ACHN (cell line): ENCODE measurements around the gene ALK.

ENCODE experiments used
- DNase-seq: peaks from one replicate; pipeline ENCODE4 v3.0.0-alpha.2; 2015
- in situ Hi-C: cut with HindIII; loops from 2 replicates; pipeline ENCODE4 v1.10.0; 2017; ENCODE audit warnings: low sequenced_read_pairs, low pct_ligation_motif_present, low pct_unique_long_range_greater_than_20kb

ALK gene

DNA sequence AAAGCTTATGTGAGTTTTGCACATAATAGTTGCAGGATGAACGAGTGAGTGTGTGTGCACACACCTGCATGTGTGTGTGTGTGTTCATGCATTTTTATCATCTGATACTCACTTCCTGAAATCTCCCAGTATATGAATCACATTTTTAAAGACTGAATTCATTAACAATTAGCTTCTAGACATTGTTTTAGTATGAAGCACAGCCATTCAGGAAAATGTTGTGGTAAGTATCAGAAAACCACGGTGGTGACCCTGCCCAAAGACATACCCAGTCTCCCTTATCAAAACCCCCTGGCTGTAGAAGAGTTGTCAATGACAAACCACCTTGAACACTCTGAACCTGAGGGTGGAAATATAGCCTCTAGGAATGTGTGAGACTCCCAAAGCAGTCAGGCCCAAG, 220.8 kb downstream of the ALK start:
- in situ Hi-C loops: no loop called here
- peak; percentile 12 for DNase-seq

DNA sequence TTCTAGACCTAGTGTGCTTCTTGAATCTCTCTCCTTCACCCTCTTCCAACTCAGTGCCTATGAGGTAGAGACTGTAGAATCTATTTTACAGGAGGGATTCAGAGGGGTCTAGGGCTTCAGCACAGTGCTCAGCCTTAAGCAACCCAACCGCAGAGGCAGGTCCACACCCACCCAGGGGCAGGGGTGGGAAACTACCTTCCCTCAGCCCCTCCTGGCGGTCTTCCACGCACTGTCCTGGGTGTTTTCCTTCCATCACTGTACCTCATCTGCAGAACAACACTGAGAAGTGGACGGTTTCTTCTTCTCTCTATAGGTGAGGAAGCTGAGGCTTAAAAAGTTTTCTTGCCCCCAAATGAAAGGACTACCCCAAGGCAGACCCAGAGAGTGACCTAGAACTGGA, 222.3 kb downstream of the ALK start:
- in situ Hi-C loops: no loop called here
- DNase-seq: no peak

DNA sequence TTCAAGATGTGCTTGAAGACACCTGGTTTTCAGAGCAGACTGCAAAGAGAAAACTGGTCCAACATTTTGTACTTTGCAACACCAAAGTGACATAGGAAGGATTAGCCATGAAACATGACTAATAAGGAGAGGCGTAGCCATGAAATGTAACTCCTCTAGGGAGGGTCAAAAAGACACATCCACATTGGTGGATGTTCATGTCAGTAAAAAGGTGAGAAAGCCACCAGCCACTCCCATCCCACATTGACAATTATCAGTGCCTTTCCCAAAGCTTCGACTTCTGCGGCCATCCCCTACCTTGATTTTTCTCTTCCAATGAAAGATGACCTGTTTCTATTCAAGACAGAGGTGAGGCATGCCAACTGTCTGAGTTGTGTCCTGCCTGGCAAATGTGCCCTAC, 223.2 kb downstream of the ALK start:
- in situ Hi-C loops: no loop called here
- no peak for DNase-seq

DNA sequence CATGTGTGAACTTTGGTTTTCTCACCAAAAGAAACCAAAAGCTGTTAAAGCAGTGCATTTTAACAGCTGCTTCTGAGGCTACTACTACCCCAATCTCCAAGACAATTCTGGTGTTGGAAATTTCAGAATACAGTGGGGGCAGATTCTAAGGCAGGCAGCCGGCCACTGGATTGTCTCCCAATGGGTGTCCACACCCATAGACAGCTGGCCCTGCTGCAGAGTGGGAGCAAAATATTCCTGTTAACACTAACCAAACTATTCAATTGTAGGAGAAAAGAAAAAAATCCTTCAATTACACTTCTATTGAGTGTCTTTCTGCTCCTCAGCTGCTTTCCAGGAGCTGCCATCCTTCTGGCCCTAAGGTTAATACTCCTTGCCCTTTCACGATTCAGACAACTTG, 223.7 kb downstream of the ALK start:
- DNase-seq: no peak
- in situ Hi-C loops: no loop called here

DNA sequence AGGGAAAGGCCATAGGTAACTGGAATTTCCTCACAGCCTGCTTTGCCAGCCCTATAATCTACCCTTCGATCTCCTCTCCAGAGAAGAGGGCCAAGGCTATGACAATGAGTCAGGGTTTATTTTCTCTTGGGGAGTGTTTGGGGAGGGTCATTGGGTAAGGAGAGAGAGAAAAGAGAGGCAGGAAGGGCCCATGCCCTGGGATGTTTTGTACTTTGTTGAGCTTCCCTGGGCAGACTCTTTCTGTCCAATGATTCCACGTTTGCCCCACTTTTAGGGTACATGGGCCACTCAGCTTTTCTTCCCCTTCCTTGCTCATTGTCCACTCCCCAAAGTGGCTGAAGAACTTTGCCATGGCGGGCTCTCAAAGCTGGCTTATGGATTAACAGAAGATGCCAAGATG, 224.2 kb downstream of the ALK start:
- DNase-seq: no peak
- in situ Hi-C loops: no loop called here

DNA sequence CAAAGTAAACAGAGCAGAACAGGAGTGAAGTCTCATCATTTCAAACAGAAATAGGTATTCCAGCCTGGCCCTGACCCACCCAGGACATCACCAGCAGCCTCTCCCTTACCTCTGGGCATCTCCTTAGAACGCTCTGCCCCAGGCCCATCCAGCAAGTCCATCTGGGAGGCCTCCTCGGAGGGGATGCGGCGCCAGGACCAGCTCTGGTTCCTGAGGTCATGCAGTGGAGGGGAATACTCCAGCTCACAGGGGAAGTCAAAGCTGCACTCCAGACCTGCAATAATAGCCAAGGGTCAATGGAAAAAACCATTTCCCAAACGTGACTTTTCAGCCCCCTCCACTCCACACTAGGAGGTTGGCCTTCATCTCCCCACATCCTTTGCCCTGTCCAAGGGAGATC, 226.6 kb downstream of the ALK start:
- no peak for DNase-seq
- in situ Hi-C loops: no loop called here

DNA sequence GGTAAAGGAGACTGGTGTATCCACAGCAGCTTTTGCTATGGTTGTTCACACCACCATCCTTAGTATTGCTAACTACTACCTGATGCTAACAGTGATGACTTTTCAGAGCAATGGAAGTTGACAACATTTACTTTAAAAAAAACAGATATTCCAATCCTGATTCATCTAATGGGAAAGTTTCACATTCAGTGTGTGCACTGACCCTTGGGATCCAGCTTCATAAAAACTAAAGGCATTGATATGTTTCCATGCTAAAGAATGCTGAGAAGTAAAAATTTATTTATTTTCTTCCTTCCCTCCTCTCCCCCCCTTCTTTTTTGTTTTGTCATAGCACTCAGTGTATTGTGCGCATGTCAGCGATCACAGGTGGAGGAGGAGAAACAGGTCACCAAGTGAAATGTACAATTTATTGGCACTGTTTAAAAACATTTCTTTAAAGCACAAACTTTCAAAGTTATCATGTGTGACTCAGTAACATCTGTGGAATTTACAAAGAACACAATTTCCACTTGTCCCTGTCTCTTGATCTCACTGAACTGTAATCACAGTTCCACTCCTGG, 229.9 kb downstream of the ALK start:
- in situ Hi-C loops: no loop called here
- DNase-seq: no peak

DNA sequence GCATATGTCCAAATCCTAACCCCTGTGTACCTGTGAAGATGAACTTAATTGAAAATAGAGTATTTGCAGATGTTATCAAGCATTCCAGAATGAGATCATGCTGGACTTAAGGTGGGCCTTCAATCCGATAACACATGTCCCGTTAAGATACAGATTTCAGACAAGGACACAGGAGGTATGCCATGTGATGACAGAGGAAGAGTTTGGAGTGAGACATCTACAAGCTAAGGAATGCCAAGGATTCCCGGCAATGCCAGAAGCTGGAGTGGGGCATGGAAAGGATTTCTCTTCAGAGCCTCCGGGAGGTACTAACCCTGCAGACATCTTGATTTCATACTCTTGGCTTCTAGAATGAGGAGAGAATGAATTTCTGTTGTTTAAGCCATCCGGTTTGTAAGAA, 231.7 kb downstream of the ALK start:
- DNase-seq: no peak
- in situ Hi-C loops: no loop called here

DNA sequence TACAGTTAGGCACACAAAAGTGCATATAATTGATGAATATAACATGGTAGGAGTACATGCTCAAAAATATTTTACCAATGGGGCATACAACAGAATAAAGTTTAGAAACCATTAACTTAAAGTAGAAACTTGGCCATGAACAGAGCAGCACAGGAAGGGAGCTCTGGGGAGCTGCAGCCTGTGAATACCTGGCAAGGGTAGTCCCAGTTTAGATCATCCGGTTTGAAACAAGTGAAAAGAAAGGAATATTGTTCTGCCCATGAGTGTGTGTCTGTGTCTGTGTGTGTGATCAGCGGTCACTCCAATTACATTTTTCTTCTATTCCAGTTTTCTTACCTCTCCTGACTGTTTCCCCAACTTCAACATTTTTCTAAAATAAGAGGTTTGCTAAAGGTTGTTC, 233.0 kb downstream of the ALK start:
- in situ Hi-C loops: no loop called here
- no peak for DNase-seq

DNA sequence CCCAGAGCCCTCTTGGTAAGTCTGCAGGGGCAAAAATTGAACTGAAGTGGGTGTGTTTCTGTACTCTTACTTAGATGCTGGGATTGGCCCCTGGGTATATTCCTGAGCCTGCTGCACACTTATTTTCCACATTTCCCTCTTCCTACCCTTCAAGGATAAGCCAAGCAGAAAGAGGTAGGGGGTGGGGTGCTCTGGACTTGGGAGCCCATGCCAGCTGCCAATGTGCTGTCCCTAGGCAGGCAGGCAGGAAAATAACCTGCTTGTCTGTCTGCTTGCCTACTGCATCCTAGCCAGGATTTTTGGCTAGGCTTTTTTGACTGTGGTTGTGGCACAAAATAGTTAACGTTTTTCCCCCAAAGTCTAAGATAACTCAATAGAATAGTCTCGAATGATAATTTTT, 234.3 kb downstream of the ALK start:
- DNase-seq: no peak
- in situ Hi-C loops: no loop called here

DNA sequence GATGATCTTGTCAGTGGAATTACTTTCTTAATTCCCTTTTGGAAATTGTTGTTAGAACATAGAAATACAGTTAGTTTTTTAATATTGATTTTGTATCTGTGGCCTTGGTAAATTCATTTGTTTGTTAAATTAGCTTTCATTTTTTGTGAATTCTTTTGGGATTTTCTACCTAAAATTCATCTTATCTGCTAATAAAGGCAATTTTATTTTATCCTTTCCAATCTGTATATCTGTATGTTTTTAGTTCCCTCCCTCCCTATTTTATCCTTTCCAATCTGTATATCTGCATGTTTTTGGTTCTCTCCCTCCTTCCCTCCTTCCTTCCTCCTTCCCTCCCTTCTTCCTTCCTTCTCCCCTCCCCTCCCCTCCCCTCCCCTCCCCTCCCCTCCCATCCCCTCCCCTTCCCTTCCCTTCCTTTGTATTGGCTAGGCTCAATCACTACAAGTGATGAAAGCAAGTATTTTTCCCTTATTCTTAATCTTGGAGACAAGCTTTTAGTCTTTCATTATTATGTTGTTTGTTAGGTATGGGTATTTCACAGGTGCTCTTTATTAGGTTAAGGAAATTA, 244.4 kb downstream of the ALK start:
- DNase-seq: no peak
- in situ Hi-C loops: no loop called here

DNA sequence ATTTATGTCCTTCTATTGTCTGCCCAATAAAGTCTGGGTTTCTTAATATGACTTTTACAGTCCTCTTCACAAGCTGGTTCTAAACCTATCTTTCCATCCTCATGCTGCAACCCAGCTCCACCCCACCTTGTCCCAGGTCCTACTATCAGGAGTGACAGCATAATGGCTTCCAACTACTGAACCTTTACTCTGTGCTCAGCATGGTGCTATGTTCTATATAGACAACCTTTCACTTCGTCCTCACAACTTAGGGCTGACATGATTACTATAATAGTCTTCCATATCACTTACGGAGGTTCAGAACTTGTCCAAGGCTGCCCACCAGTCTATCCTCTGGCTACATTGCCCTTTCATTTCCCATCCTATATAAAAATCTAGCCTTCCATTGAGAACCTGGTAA, 256.8 kb downstream of the ALK start:
- no peak for DNase-seq
- in situ Hi-C loops: no loop called here

DNA sequence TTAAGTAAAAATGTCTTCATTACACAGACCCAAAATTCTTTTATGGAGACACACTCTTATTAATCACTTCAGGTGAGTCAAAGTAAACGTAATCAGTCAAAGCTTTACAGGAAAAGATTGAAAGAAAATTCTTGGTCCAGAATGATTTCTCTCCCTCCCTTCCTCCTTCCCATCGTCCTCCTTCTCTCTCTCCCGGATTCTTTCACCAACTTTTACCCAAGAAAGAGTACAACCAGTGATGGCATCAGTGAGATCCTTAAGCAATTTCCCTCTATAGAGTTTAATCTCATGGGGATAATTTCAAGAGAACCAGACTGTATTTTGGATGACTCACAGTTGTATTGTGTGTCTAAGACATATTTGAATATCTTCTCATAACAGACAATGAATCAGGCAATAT, 258.1 kb downstream of the ALK start:
- DNase-seq: no peak
- in situ Hi-C loops: no loop called here

DNA sequence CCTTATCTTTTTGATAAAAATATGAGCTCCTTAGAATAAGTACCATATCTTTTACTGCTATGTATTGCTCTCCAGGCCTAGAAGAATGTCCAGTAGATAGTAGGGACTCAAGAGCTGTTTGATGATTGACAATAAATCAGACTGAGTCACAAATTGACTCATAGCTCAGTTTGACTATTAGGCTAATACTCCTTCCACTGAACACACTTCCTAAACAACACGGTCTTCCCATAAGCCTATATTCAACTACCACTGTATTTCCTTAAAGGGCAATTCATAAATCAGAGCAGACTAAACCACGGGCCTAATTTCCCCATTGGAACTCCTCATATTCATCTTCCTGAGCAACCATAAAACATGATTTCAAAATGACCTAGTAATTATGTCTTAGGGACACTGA, 258.5 kb downstream of the ALK start:
- DNase-seq: no peak
- in situ Hi-C loops: no loop called here

DNA sequence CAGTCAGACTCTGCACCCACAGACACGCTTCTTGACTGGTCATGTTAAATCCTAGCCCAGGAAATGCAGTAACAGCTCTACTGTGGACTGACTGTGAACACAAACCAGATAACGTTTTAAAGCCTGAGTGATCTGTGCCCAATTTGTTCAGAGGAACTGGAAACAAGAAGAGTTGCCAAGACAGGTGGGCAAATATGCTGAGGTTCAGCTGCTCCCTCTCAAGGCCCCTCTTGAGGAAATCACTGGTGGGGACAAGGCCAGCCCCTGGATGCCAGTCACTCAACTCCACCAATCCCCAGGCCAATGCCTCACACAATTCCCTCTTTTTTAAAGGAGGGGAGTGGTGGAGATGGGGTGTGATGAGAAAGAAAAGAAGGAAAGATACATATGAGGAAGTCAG, 261.2 kb downstream of the ALK start:
- in situ Hi-C loops: no loop called here
- no peak for DNase-seq

DNA sequence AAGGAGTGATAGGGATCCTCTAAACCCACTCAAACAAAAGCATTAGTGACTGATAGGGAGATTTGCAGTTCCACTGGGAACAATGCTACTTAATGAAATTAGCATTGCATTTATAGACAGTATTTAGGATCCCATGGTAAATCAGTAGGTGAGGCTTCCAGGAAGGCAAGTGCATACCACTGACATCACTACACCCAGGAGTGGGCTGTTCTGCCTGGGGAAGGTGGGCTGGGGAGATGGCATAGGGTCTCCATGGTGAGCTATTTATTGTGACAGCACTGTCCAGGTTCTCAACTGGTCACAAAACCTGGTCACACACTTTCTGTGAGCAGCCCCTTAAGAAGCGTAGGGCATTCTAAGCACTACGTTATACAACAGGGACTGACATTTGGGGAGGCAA, 262.2 kb downstream of the ALK start:
- in situ Hi-C loops: no loop called here
- DNase-seq: no peak

DNA sequence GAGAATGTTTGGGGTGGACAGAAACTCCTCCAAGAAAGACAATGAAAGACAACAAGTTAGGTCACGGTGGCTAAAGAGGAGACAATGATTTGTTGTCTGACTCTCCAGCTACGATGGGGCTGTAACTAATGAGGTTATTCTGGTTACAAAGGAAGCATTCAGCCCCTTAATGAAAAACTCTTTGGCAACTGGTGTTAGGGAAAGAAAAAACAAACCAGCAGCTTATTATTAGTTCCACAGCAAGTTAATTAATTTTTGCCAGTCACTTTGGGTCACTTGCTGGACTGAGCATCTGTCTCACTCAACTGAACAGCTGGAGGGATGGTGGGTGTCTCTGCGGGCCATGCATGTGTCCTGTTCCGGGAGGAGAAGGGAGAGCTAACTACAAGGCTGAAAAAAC, 263.7 kb downstream of the ALK start:
- DNase-seq: no peak
- in situ Hi-C loops: no loop called here

DNA sequence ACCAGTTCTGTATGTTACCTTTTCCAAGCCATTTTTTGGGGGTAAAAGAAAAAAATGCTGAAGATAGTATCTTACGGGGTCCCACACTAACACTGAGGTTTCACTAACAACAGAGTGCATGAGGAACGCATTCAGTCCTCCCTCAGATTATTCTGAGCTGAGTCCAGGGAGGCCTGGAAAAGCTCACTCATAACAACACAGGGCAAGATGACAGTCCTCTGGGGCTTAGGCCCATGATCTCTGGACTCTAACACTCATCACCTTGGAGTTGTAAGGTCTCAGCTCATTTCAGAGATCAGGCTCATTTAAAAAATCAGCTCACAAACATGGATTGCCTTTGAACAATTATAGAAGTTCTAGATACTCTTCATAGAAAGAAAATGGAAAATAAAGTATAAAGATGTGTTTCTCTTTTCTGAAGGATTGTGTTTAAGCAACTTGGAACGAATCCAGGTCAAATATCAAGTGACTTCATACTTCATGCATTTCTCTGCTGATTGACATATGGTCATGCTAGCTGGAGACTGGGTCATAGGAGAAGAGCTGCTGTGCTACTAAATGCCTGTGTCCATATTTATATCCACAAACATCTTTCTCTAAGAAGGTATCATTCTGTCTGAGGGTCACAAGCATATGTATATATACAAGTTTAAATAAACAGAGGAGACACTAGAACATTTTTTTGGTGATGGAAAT, 265.8 kb downstream of the ALK start:
- in situ Hi-C loops: no loop called here
- DNase-seq: no peak

DNA sequence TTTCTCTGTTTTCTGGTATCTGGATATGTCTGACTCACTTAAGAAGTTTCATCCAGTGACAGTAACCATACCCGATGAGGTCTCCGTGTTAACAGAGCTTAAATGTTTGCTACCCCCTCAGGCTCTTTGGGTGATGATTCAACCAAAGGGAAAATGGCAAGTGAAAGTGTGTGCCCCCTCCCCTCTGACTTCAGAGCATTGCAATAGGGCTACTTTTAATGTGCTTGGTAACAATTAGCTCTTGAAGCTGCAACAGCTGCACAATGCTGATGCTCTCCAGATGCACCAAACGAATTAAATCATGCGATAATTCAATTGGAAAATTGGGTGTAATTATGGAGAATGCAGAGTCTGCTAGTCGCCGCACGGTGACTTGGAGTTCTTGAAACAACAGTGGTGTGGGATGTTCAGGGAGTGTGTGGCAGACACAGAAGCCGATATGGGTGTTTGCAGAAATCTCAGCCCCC, 270.7 kb downstream of the ALK start:
- no peak for DNase-seq
- in situ Hi-C loops: no loop called here

DNA sequence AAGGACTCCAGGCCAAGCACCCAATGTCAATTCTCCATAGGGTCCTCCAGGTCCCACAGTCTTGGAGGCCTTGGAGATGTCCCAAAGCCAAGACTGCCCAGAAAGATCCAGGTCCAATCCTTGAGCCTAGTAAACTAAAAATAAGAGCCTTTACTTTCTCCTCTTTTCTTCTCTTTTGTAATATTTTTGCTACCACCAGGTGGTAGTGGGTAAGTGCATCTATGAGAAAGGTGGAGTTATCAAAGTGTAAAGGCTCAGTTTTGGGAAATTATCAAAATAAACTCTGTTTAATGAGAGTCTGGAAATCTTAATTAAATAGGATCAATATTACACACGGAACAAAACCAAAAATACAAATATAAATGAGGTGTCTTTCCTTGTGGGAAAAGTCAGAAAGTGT, 276.4 kb downstream of the ALK start:
- in situ Hi-C loops: no loop called here

More for the DNA sequence above, 276.4 kb downstream of the ALK start:
- peak; percentile 20 for DNase-seq
